Endothelial cell of umbilical vein (primary cell): ENCODE data around the gene ACER3.

Source experiments
- POLR2A ChIP-seq: IDR thresholded peaks from 2 replicates; pipeline ENCODE4 v1.6.1; 2012; ENCODE audit warnings: low read depth, mild to moderate bottlenecking, control low read depth, low read length
- POLR2AphosphoS5 ChIP-seq: IDR thresholded peaks from 2 replicates; pipeline ENCODE4 v1.6.1; 2012; ENCODE audit warnings: low read depth, mild to moderate bottlenecking, control low read depth, low read length, moderate library complexity; ENCODE audit not compliant: insufficient read depth
- TF ChIP-seq, protein P1 (sequence below), 2 donors: IDR thresholded peaks; 1 replicate in 1 of 2; 2 replicates in 1 of 2; pipeline ENCODE4 v1.5.1; 2011; ENCODE audit warnings: low read length in 2 of 2, mild to moderate bottlenecking in 2 of 2, moderate library complexity in 2 of 2, control low read depth in 1 of 2, inconsistent platforms in 1 of 2, low read depth in 1 of 2; ENCODE audit not compliant: insufficient read depth in 1 of 2; ENCODE audit errors: extremely low read depth in 1 of 2

DNA sequence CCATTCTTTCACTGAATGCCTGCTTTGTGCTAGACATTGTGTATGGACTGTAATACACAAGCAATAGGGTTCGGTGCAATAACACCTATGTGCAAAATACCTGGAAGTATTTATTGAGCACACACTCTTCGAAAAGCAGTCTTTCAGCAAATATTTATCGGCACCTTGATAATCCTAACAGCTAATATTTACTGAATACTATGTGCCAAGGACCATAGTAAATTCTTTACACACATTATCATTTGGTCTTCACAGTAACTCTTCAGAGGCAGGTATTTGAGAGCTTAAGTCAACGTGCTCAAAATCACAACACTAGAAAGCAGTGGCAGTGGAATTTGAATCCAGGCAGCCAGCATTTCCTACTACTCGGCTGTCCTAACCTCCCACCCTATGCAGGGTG, 175.7 kb downstream of the ACER3 start:
- TF ChIP-seq POLR2AphosphoS5 (no peak), POLR2A (no peak)
- TF ChIP-seq, protein P1, sequence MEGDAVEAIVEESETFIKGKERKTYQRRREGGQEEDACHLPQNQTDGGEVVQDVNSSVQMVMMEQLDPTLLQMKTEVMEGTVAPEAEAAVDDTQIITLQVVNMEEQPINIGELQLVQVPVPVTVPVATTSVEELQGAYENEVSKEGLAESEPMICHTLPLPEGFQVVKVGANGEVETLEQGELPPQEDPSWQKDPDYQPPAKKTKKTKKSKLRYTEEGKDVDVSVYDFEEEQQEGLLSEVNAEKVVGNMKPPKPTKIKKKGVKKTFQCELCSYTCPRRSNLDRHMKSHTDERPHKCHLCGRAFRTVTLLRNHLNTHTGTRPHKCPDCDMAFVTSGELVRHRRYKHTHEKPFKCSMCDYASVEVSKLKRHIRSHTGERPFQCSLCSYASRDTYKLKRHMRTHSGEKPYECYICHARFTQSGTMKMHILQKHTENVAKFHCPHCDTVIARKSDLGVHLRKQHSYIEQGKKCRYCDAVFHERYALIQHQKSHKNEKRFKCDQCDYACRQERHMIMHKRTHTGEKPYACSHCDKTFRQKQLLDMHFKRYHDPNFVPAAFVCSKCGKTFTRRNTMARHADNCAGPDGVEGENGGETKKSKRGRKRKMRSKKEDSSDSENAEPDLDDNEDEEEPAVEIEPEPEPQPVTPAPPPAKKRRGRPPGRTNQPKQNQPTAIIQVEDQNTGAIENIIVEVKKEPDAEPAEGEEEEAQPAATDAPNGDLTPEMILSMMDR (IDR thresholded peaks at IDR 0.05; ENCODE audit: extremely low read depth in 1 of 2, insufficient read depth in 1 of 2, low read depth in 1 of 2, low read length in 2 of 2): no peak
